A549 (cell line): Measurements from ENCODE around the gene C6.

Source experiments
- CTCF ChIP-seq: fragments of >200 bp; sonication (Bioruptor Twin); formaldehyde crosslinking; IDR thresholded peaks from 3 replicates; pipeline ENCODE4 v1.5.1; 2016
- EP300 ChIP-seq, 2 experiments: fragments of >200 bp; sonication (Bioruptor Twin); formaldehyde crosslinking; IDR thresholded peaks; 2 replicates in 1 of 2; 3 replicates in 1 of 2; pipeline ENCODE4 v1.6.1; 2016 to 2017
- HDAC2 ChIP-seq: fragments of 200-600 bp; sonication (generic); IDR thresholded peaks from 2 replicates; pipeline ENCODE4 v1.6.1; 2016
- ZFP36 ChIP-seq: fragments of 450-650 bp; IDR thresholded peaks from 2 replicates; pipeline ENCODE4 v1.6.1; 2014; ENCODE audit warnings: borderline replicate concordance; ENCODE audit not compliant: partially characterized antibody

GRCh38 chr5:41218929-41219657 is 5.8 kb upstream of the C6 start:
- TF ChIP-seq HDAC2 (no peak), CTCF (no peak), EP300 (IDR thresholded peaks at IDR 0.05) (no peak), ZFP36 (no peak)
